GM19397 (cell line): Measurements from ENCODE around the gene CYTH1.

Experiments
- ATAC-seq: cut with Tn5 transposase; IDR thresholded peaks from one replicate; pipeline ENCODE4 v1.9.1; 2021; ENCODE audit warnings: mild to moderate bottlenecking, moderate library complexity; ENCODE audit not compliant: unreplicated experiment

CYTH1 gene

GRCh38 chr17:78719630-78720298, 62.3 kb downstream of the CYTH1 start:
- no peak for ATAC-seq

GRCh38 chr17:78718575-78719208, 63.4 kb downstream of the CYTH1 start:
- no peak for ATAC-seq

- no peak for ATAC-seq
Measured at GRCh38 chr17:78717431-78717980, 64.6 kb downstream of the CYTH1 start.

- no peak for ATAC-seq
Measured at GRCh38 chr17:78716814-78717393, 65.2 kb downstream of the CYTH1 start.

GRCh38 chr17:78716292-78716691, 65.8 kb downstream of the CYTH1 start:
- ATAC-seq, result no peak

- ATAC-seq, result no peak
Measured at GRCh38 chr17:78715876-78716275, 66.2 kb downstream of the CYTH1 start.

GRCh38 chr17:78715000-78715771, 66.9 kb downstream of the CYTH1 start:
- ATAC-seq, result no peak

GRCh38 chr17:78714534-78714933, 67.5 kb downstream of the CYTH1 start:
- no peak for ATAC-seq

- no peak for ATAC-seq
Measured at GRCh38 chr17:78712043-78712442, 70.0 kb downstream of the CYTH1 start.

GRCh38 chr17:78710607-78711006, 71.5 kb downstream of the CYTH1 start:
- no peak for ATAC-seq

- ATAC-seq, result no peak
Measured at GRCh38 chr17:78709751-78710181, 72.3 kb downstream of the CYTH1 start.

GRCh38 chr17:78709119-78709681, 72.9 kb downstream of the CYTH1 start:
- ATAC-seq, result no peak

GRCh38 chr17:78708510-78708973, 73.5 kb downstream of the CYTH1 start:
- no peak for ATAC-seq

GRCh38 chr17:78707923-78708322, 74.2 kb downstream of the CYTH1 start:
- ATAC-seq, result no peak

GRCh38 chr17:78707016-78707415, 75.1 kb downstream of the CYTH1 start:
- ATAC-seq, result no peak

GRCh38 chr17:78706271-78706915, 75.7 kb downstream of the CYTH1 start:
- ATAC-seq, result no peak

- no peak for ATAC-seq
Measured at GRCh38 chr17:78705071-78705470, 77.0 kb downstream of the CYTH1 start.

GRCh38 chr17:78704594-78704993, 77.5 kb downstream of the CYTH1 start:
- no peak for ATAC-seq

GRCh38 chr17:78697554-78698343, 84.3 kb downstream of the CYTH1 start:
- no peak for ATAC-seq

- no peak for ATAC-seq
Measured at GRCh38 chr17:78697122-78697521, 85.0 kb downstream of the CYTH1 start.
